Mesenteric fat pad (tissue), 1 donor: Measurements from ENCODE around the gene TEX14. TPM values are rescaled to one million over a fixed set of nuclear protein-coding genes. Genes with fewer than 3 reads are reported as not detected.
"Not testable (repeated sequence)": the region's sequence is repeated elsewhere in the genome, so short reads cannot be mapped to it uniquely, and the experiment has no call there.

Experiments
- DNase-seq: peaks from one replicate; pipeline ENCODE4 v3.0.0-alpha.2; 2020; ENCODE audit warnings: low spot score
- total RNA-seq: library from RNA; stranded (reverse); fragmentation: NEBNext Ultra II Directional; extraction: Animal tissue kit (Norgen Biotek cat#: 25700); gene quantifications from one replicate; pipeline ENCODE4 v1.2.1, GENCODE V29; 2021
- donor health status: DM: yes; HTN: yes; CAD: no.

TEX14 gene
- total RNA-seq, 1 donor from 2014 or later: 0.10 TPM

DNA sequence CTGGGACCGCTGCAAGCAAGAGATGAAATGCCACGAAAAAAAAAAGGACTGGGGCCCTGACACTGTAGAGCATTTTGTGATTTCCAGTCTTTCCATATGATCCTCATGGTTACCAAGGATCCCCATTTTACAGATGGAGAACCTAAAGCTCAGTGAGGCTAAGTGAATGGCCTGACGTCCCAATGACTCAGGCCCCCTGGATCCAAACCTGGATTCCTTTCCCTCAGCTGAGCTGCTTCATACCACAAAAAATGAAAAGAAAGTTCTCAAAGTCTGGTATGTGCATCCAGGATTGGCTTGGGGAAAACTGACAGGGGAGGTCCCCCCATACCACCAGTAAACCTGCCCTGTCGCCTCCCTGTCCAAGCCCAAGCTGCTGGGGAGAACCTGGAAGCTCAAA, 80.5 kb downstream of the TEX14 start:
- no peak for DNase-seq

GRCh38 chr17:58606934-58607333, 84.9 kb downstream of the TEX14 start:
- no peak for DNase-seq

GRCh38 chr17:58605986-58606385, 85.9 kb downstream of the TEX14 start:
- no peak for DNase-seq

- DNase-seq: no peak
Observed at GRCh38 chr17:58605470-58605869, 86.4 kb downstream of the TEX14 start.

DNA sequence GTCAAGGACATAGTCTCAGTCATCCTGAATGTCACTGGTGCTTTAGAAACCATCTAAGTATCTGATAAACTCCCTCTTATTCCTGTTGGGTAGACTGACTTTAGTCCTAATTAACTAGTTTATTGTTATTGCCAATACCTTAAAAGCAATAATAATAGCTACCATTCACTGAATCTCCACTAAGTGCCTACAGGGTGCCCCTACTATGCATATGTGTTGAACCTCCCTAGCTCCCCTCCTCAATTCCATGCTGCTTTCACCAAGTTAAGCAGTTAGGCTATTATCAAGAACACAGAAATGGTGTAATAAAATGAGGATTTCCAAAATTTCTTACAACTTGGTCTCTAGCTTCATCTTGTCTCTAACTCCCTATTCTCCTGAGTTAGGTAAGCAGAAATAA, 89.9 kb downstream of the TEX14 start:
- DNase-seq: no peak

GRCh38 chr17:58597371-58597770, 94.5 kb downstream of the TEX14 start:
- DNase-seq: no peak

DNA sequence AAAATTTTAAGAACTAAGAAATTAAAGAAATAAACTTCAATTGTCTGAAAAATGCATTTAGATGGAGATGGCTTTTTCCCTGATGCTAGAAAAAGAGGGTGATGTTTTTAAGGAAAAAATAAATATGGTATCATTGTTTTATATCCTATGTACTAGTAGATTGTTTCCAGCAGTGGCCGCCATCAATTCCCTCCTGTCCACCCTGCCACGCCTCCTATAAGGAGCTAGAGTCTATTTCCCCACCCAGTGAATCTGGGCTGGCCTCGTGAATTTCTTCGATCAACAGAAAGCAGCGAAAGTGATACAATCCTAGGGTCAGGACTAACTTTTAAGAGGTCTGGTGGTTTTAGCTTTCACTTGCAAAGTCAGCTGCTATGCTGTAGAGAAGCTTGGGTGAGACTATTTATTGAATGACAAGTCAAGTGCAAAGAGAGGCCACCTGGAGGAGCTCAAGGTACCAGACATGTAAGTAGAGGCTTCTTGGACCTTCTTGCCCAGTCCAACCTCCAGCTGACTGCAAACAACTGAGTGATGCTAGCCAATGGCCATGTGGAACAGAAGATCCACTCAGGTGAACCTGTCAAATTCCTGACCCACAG, 96.6 kb downstream of the TEX14 start:
- DNase-seq: no peak

DNA sequence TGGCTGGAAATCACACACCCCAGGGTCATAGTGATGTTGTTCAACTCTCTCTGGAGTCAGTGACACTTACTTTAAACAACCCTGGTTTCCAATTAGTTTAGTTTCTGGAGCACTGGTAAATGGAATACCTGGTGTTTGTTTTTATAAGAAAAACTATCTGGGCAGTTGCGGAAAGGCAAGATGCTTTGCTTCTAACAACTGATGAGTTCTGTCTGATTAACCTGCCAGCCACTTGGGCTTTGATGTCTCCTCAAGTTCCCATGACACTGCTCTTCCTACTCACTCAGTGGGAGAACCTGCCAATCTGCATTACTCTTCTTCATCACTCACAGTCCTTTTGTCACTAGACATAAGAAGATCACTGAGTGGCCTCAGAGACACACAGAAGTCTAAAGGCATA, 98.7 kb downstream of the TEX14 start:
- no peak for DNase-seq

DNA sequence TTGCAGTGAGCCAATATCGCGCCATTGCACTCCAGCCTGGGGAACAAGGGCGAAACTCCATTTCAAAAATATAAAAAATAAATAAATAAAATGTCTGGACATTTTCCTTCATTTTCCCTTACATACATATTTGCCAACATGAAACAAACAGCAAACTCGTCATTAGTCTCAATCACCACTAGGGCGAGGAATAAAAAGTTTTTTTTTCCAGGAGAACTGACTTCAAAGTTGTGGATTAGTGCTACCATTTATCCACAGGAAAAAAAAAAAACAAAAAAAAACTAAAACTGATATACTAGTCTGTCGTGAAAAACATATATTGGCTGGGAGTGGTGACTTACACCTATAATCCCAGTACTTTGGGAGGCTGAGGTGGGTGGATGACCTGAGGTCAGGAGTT, 100.4 kb downstream of the TEX14 start:
- DNase-seq: no peak

GRCh38 chr17:58590377-58590776, 101.5 kb downstream of the TEX14 start:
- DNase-seq: no peak

DNA sequence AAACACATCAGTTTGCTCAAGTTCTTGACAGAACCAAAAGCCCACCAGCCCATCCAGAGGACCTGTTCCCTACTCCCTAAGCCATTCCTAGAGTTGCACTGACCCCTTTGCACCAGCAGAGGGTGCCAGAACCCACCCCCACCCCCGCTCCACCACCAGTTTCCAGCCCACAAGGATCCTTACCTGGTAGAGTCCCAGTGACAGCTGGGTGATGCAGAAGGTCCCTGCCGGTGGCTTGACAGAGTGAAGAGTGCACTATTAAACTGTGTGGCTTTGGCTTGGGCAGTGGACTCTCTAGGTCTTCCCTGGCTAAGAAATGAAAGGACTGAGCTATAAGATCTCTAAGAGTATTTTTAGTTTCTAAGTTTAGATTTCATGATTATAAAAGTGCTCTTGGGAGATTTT, 104.1 kb downstream of the TEX14 start:
- DNase-seq: no peak

DNA sequence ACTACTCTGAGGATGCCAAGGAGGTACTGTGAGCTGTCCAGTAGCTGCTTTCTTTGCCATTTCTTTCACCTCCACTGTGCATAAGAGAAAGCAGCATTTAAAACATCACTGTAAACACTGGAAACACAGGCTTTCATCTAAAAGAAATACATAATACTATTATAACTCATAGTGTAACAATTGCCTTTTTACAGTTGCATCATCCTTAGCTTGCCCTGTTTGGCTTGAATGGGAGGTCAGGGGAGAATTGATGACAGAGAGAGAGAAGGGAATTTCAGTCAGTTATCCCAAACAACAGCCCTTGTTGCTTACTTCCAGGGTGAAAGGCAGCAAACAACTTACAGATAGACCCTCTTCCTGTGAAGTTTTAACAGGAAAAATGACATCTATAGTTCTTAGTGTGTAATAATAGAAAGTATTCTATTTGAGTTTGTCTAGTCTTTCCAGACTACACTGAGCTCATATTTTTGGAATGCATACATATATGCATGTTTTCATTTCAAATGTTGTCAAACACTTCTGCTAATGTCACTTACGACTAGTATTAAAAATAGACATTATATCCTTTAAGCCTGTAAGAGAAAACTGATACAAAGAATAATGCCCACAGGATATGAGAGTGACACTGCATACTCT, 105.7 kb downstream of the TEX14 start:
- DNase-seq: no peak

DNA sequence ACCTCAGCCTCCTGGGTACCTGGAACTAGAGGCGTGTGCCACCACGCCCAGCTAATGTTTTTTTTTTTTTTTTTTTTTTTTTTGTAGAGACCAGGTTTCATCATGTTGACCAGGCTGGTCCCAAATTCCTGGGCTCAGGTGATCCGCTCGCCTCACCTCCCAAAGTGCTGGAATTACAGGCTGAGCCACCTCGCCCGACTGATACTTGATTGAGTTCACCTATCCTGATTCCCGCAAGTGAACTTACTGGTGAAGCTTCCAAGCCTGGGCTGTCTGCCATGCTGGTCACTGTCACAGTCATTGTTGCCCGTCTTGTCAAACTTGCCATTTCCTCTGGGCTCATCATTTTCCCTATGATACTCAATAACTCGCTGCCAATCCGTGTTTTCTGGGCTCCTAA, 106.3 kb downstream of the TEX14 start:
- no peak for DNase-seq

DNA sequence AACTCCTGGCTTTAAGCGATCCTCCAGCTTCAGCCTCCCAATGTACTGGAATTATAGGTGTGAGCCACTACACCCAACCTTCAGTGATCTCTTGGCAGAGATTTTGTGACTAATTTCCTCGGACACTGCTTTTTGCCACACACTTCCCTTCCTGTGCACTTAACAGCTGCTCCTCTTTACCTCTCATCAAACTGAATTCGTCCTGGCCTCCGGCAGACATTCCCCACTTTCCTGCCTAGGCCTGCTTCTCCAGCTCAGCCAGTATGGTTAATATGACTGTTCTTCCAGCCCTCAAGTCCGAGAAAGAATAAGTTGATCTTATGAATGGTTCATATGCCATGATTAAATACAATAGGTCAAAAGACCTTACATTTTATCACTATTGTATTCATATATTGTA, 108.4 kb downstream of the TEX14 start:
- no peak for DNase-seq

GRCh38 chr17:58582718-58583117, 109.1 kb downstream of the TEX14 start:
- not testable (repeated sequence) for DNase-seq

DNA sequence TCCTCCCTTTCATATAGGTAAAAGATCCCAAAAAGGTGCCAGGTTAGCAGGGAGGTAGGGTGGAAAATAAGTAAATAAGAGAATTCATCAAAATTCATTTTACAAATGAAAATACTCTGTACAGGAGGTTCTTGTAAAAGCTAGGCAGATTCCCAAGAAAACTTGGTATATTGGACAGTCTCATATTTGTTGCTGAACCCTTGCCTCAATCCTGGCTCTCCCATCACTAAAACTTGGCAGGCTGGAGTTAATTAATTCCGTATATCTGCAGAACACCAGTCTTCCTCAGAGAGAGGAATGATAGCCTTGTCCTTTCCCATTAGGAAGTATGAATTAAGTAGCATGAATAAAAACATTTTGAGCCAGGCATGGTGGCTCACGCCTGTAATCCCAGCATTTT, 111.2 kb downstream of the TEX14 start:
- DNase-seq: no peak

DNA sequence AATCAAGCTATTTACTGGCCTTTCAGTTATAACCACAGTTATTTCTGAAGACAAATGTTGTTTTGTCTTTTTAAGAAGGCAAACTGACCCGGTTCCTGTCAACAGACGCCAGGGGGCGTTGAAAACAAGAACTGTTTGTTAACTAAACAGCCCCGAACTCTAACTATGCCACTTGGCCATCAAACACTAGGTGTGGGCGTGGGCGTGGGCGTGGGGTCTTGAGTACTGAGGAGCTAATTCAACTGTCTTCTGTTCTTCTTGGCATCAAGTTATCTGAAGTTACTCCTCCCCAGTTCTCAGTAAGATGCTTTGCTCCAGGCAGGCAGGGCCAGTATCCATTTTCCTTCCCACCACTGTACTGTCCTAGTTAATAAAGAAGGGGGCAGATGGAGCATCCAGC, 114.1 kb downstream of the TEX14 start:
- DNase-seq: no peak

DNA sequence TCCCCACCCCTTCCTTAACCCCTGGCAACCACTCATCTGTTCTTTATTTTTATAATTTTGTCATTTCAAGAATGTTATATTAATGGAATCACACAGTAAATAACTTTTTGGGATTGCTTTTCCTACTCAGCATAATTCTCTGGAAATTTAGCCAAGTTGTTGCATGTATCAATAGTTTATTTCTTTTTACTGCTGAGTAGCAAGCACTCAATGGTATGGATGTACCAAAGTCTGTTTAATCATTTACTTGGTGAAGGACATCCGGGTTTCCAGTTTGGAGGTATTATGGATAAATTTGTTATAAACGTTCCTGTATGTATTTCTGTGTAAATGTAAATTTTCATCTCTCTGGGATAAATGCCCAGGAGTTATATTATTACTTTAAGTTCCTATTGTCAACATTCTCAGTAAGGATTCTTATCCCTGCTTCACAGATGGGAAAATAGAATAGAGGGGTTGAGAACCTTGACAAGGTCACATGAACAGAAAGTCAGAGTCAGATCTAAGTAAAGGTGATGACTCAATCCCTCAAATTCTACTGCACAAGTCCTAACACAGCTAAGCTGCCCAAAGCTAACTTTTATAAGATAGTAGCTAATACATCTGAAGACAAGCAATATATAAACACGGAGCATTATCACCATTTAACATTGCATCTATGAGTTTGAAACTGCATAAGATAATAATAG, 115.0 kb downstream of the TEX14 start:
- no peak for DNase-seq

GRCh38 chr17:58575511-58575910, 116.3 kb downstream of the TEX14 start:
- no peak for DNase-seq

- DNase-seq: no peak
Observed at GRCh38 chr17:58574025-58574424, 117.8 kb downstream of the TEX14 start.

DNA sequence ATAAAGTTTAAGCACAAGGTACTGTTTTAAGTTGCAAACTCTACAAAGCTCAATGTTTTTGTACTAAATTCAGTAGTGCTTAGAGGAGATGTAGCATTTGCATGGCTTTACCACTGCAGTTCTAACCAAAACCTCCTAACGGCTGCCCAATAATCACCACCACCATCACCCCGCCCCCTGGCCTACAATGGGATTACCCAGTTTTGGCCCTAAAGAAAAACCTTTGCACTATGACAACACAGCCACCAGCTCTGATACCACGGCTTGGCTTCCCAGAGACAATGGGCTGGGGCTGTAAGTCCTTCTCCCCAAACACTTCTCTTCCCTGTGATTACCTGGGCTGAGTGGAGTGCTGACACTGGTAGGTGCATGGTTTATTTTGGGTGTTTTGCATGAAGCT, 119.0 kb downstream of the TEX14 start:
- DNase-seq: no peak

- DNase-seq: no peak
Observed at GRCh38 chr17:58570758-58571157, 121.1 kb downstream of the TEX14 start.

DNA sequence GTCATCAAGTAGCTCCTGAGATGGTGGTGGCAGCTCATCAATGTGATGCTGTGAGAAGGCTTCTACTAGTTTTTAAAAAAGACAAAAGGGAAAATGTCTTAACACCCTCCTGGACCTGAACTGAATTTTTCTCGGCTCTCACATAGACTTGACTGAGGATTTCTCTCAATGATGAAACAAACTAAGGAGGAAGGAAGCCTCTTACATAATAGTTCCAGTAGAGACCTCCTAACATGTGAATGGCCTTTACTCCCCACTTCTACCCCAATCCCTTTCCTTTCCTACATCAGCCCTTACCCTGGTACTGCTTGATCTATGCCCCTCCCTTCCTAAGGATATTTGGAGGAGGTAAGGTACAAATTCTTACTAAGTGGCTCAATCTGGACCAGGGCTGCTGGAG, 122.6 kb downstream of the TEX14 start:
- no peak for DNase-seq
